K562 (cell line): ENCODE results near the gene SYNJ2. TPM values are rescaled to one million over a fixed set of nuclear protein-coding genes. Genes with fewer than 3 reads are reported as not detected.

Experiments used
- ARHGAP35 ChIP-seq: fragments of 450-650 bp; IDR thresholded peaks from 2 replicates; pipeline ENCODE4 v1.6.1; 2018; ENCODE audit not compliant: partially characterized antibody
- HDAC1 ChIP-seq, 2 experiments: fragments of 450-650 bp; IDR thresholded peaks; 2 replicates each; pipeline ENCODE4 v1.6.1; 2016 to 2017; ENCODE audit warnings: inconsistent platforms in 1 of 2, mild to moderate bottlenecking in 1 of 2, moderate library complexity in 1 of 2
- MTA2 ChIP-seq: fragments of 450-650 bp; IDR thresholded peaks from 2 replicates; pipeline ENCODE4 v1.6.1; 2016; ENCODE audit warnings: low read depth
- NCOA4 ChIP-seq: fragments of 450-650 bp; IDR thresholded peaks from 2 replicates; pipeline ENCODE4 v1.6.1; 2018; ENCODE audit warnings: mild to moderate bottlenecking; ENCODE audit not compliant: partially characterized antibody
- polyA plus RNA-seq, 8 experiments: library from polyadenylated mRNA; depleted of rRNA in 4 of 8; stranded (reverse) in 5 of 8; unstranded in 3 of 8; fragments of >200 nt; fragmentation: Nextera tagmentation in 2 of 8; fragmentation: Illumina TruSeq in 1 of 8; extraction: Ambion mirVana in 2 of 8; extraction: Trizol in 1 of 8; gene quantifications; 2 replicates each; pipeline versions ENCODE4 v1.2.1 to v1.2.3, GENCODE V29; 2011 to 2014; ENCODE audit warnings: inconsistent platforms in 1 of 8, missing spikeins in 1 of 8
- total RNA-seq, 7 experiments: library from RNA; depleted of rRNA in 6 of 7; stranded (reverse); fragments of >200 nt in 6 of 7; fragmentation: Illumina TruSeq in 2 of 7; extraction: Trizol in 2 of 7; gene quantifications; 2 replicates each; pipeline versions ENCODE4 v1.2.1 to v1.2.3, GENCODE V29; 2011 to 2021; ENCODE audit warnings: low replicate concordance in 1 of 7
- TF ChIP-seq, protein P1 (sequence below), 2 experiments: fragments of 450-650 bp; IDR thresholded peaks; 2 replicates each; pipeline ENCODE4 v1.6.1; 2016; ENCODE audit warnings: mild to moderate bottlenecking in 2 of 2, borderline replicate concordance in 1 of 2, low read depth in 1 of 2, moderate library complexity in 1 of 2

Gene SYNJ2
- total and polyA plus RNA-seq, 9 of the 15 experiments (the other 6 are each of a cell fraction or from before 2014, with no cell fraction given) = 3.0 to 27.7 (median 17.8) TPM

DNA sequence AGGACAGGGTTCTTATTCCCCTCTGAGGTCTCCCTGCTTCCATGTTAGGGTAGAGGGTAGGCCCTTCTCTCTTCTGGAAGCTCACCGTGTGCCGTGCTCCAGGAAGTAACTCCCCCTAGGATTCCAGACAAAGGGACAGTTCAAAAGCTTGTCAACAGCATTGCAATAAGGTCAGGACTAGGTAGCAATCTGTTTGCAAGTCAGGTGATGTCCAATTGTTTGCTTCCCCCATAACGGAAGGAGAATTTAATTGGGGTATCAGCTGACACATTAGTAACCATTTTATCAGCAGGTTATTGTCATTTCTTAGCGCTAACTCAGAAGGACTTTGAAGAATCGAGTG lies 41.9 kb downstream of the SYNJ2 start (continued):
- TF ChIP-seq, protein P1, sequence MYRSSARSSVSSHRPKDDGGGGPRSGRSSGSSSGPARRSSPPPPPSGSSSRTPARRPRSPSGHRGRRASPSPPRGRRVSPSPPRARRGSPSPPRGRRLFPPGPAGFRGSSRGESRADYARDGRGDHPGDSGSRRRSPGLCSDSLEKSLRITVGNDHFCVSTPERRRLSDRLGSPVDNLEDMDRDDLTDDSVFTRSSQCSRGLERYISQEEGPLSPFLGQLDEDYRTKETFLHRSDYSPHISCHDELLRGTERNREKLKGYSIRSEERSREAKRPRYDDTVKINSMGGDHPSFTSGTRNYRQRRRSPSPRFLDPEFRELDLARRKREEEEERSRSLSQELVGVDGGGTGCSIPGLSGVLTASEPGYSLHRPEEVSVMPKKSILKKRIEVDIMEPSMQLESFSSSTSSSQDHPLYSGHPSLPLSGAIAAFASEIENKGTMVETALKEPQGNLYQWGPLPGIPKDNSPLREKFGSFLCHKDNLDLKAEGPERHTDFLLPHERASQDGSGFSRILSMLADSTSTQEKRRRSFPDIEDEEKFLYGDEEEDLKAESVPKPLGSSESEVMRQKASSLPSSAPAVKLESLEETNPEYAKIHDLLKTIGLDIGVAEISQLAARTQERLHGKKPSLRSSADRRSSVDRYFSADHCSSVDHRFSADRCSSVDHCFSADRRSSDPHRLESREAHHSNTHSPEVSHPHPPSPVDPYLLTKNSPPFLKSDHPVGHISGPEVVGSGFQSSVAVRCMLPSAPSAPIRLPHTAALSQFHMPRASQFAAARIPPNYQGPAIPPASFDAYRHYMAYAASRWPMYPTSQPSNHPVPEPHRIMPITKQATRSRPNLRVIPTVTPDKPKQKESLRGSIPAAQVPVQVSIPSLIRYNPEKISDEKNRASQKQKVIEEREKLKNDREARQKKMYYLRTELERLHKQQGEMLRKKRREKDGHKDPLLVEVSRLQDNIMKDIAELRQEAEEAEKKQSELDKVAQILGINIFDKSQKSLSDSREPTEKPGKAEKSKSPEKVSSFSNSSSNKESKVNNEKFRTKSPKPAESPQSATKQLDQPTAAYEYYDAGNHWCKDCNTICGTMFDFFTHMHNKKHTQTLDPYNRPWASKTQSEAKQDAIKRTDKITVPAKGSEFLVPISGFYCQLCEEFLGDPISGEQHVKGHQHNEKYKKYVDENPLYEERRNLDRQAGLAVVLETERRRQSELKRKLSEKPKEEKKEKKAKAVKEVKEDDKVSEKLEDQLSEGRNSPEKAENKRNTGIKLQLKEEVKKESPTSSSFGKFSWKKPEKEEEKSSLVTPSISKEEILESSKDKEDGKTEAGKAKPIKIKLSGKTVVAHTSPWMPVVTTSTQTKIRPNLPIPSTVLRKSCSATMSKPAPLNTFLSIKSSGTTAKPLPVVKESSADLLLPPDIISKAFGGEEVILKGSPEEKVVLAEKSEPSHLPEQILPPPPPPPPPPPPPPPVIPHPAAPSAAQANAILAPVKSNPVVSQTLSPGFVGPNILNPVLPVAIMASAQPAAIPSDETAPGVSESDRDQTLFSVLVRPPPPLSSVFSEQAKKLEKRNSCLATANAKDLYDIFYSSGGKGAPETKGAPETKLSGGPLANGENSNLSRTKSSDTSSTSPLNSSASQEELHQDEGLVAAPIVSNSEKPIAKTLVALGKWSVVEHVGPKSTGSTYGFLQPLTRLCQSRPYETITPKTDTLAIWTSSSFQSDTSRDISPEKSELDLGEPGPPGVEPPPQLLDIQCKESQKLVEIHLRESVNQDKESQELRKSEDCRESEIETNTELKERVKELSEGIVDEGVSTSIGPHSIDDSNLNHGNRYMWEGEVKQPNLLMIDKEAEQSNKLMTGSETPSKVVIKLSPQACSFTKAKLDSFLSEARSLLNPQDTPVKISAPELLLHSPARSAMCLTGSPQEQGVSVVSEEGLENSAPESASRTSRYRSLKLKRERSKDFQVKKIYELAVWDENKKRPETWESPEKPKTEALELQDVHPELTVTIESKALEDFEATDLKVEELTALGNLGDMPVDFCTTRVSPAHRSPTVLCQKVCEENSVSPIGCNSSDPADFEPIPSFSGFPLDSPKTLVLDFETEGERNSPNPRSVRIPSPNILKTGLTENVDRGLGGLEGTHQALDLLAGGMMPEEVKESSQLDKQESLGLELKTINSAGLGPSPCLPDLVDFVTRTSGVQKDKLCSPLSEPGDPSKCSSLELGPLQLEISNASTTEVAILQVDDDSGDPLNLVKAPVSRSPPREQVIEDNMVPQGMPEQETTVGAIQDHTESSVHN (IDR thresholded peaks at IDR 0.05; ENCODE audit: borderline replicate concordance in 1 of 2, low read depth in 1 of 2) = no peak
- TF ChIP-seq NCOA4 = no peak
- no peak for TF ChIP-seq ARHGAP35
- no peak for TF ChIP-seq MTA2
- no peak for TF ChIP-seq HDAC1 (IDR thresholded peaks at IDR 0.05)
